PC-9 (cell line): ENCODE results near the gene TSC22D3.

Experiments
- EZH2 ChIP-seq: fragments of 200-600 bp; sonication (generic); IDR thresholded peaks from 2 replicates; pipeline ENCODE4 v1.8.0; 2017; ENCODE audit warnings: antibody characterized with exemption, low read depth
- TF ChIP-seq, protein P1 (sequence below): fragments of 200-600 bp; sonication (generic); conservative IDR thresholded peaks from 2 replicates; pipeline ENCODE4 v1.6.1; 2017; ENCODE audit warnings: mixed run types, antibody characterized with exemption, mild to moderate bottlenecking, moderate library complexity

DNA sequence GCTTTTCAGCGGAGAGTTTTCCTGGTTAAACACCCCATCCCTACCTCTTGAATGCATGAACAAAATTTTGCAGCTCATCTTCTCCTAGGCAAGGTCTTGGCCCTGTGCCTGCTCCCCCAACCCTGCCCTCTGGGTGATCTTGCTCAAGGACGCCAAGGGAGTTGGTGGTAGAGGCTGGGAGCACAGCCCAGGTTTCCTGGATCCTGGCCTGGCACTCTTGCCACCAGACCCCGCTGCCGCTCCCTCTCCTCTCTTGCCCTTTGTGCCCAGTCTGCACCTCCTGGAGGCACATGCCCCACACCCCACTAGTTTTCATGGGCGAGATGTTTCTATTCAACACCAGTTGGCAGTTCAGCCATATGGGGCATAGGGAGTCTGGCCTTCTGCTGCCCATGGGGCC, 37.3 kb downstream of the TSC22D3 start:
- TF ChIP-seq, protein P1, sequence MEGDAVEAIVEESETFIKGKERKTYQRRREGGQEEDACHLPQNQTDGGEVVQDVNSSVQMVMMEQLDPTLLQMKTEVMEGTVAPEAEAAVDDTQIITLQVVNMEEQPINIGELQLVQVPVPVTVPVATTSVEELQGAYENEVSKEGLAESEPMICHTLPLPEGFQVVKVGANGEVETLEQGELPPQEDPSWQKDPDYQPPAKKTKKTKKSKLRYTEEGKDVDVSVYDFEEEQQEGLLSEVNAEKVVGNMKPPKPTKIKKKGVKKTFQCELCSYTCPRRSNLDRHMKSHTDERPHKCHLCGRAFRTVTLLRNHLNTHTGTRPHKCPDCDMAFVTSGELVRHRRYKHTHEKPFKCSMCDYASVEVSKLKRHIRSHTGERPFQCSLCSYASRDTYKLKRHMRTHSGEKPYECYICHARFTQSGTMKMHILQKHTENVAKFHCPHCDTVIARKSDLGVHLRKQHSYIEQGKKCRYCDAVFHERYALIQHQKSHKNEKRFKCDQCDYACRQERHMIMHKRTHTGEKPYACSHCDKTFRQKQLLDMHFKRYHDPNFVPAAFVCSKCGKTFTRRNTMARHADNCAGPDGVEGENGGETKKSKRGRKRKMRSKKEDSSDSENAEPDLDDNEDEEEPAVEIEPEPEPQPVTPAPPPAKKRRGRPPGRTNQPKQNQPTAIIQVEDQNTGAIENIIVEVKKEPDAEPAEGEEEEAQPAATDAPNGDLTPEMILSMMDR = no peak
- TF ChIP-seq EZH2 = no peak
